BJ (cell line): ENCODE data around the gene SMC6. TPM values are rescaled to one million over a fixed set of nuclear protein-coding genes. Genes with fewer than 3 reads are reported as not detected.

Source experiments
- CTCF ChIA-PET: fragments of 350-600 bp; formaldehyde crosslinking; extraction: SDS; loops from one replicate; lab custom pipeline; 2021; ENCODE audit warnings: antibody characterized with exemption, inconsistent platforms; lab: Yijun Ruan, JAX
- POLR2A ChIA-PET: fragments of 300-600 bp; sonication (Branson Sonifier 250); formaldehyde crosslinking; extraction: SDS; loops from one replicate; lab custom pipeline; 2021; ENCODE audit warnings: antibody characterized with exemption; lab: Charles Lee
- DNase-seq: peaks from one replicate; pipeline ENCODE4 v3.0.0-alpha.2; 2011; ENCODE audit warnings: low read depth
- H3K27me3 ChIP-seq: 2 replicates; pipeline ENCODE4 v1.6.0; 2011; ENCODE audit warnings: low read length; ENCODE audit not compliant: control insufficient read depth, insufficient read depth
- H3K36me3 ChIP-seq: 2 replicates; pipeline ENCODE4 v1.5.1; 2011; ENCODE audit warnings: low read length; ENCODE audit not compliant: control insufficient read depth, insufficient read depth
- H3K4me3 ChIP-seq: 2 replicates; pipeline ENCODE4 v1.5.1; 2011; ENCODE audit warnings: low read depth, mild to moderate bottlenecking, control low read depth, low read length
- polyA plus RNA-seq: library from polyadenylated mRNA; depleted of rRNA; stranded (reverse); fragments of >200 nt; gene quantifications from 2 replicates; pipeline ENCODE4 v1.2.3, GENCODE V29; 2011
- TF ChIP-seq, protein P1 (sequence below): IDR thresholded peaks from 2 replicates; pipeline ENCODE4 v1.5.1; 2011; ENCODE audit warnings: low read depth, mild to moderate bottlenecking, control low read depth, inconsistent platforms, low read length, moderate library complexity; ENCODE audit not compliant: insufficient read depth

SMC6 gene
- polyA plus RNA-seq, 1 experiment, result 5.2 TPM

DNA sequence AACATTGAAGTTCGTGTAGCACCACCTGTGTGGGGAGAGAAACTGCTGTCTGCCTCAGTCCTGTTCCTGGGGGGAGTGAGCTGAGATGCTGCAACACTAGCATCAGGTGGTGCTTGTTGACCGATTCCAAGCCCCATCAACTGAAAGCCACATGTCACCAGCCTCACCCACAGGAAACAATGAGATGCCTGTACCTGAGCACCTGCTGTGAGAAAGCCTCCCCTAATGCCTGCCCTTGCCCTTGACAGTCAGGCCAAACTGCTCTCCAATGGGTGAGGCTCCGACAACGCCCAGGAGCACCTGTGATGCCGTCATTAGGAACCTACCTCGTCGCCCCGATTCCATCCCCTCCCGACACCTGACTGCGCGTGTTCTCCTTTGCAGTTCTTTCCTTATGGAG, 104.6 kb downstream of the SMC6 start:
- ChIA-PET POLR2A (no interaction called here), CTCF (interaction anchor here (0.5 to 1.8 kb wide), 2 partner anchors 23 to 141 kb away, joined by 3 to 4 read pairs; no protein-coding TSS in a partner anchor)

DNA sequence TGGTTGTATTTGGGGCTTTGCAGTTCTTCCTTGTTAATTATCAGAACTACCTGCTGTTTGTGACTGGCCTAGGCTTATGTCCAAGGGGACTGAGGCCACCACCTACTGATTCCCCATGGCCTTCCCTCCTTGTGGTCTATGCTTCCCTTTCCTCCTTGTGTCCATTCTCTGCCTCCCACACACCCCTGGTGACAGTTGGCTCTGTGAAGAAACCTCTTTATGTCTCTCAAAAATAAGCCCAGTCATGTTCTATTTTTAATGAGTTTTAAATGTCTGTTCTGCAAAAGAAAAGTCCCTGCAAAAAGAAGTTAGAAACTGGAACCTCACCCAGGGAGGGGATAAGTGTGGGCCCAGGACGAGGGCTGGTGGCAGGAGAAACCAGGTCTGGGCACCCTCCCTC, 105.0 kb downstream of the SMC6 start:
- no peaks in the 10 kb centered on the region for H3K27me3 ChIP-seq
- ChIA-PET POLR2A (no interaction called here), CTCF (interaction anchor here (0.5 to 1.8 kb wide), 2 partner anchors 23 to 140 kb away, joined by 3 to 4 read pairs; no protein-coding TSS in a partner anchor)
- TF ChIP-seq, protein P1, sequence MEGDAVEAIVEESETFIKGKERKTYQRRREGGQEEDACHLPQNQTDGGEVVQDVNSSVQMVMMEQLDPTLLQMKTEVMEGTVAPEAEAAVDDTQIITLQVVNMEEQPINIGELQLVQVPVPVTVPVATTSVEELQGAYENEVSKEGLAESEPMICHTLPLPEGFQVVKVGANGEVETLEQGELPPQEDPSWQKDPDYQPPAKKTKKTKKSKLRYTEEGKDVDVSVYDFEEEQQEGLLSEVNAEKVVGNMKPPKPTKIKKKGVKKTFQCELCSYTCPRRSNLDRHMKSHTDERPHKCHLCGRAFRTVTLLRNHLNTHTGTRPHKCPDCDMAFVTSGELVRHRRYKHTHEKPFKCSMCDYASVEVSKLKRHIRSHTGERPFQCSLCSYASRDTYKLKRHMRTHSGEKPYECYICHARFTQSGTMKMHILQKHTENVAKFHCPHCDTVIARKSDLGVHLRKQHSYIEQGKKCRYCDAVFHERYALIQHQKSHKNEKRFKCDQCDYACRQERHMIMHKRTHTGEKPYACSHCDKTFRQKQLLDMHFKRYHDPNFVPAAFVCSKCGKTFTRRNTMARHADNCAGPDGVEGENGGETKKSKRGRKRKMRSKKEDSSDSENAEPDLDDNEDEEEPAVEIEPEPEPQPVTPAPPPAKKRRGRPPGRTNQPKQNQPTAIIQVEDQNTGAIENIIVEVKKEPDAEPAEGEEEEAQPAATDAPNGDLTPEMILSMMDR, result no peak
- no peak overlapping the region for H3K4me3 ChIP-seq
- no peak for DNase-seq
- no peaks in the 10 kb centered on the region for H3K36me3 ChIP-seq

More for the DNA sequence above, 104.6 kb downstream of the SMC6 start:
- DNase-seq, result no peak
- H3K4me3 ChIP-seq, result no peak overlapping the region
- no peaks in the 10 kb centered on the region for H3K27me3 ChIP-seq
- TF ChIP-seq, protein P1, result no peak
- no peaks in the 10 kb centered on the region for H3K36me3 ChIP-seq

DNA sequence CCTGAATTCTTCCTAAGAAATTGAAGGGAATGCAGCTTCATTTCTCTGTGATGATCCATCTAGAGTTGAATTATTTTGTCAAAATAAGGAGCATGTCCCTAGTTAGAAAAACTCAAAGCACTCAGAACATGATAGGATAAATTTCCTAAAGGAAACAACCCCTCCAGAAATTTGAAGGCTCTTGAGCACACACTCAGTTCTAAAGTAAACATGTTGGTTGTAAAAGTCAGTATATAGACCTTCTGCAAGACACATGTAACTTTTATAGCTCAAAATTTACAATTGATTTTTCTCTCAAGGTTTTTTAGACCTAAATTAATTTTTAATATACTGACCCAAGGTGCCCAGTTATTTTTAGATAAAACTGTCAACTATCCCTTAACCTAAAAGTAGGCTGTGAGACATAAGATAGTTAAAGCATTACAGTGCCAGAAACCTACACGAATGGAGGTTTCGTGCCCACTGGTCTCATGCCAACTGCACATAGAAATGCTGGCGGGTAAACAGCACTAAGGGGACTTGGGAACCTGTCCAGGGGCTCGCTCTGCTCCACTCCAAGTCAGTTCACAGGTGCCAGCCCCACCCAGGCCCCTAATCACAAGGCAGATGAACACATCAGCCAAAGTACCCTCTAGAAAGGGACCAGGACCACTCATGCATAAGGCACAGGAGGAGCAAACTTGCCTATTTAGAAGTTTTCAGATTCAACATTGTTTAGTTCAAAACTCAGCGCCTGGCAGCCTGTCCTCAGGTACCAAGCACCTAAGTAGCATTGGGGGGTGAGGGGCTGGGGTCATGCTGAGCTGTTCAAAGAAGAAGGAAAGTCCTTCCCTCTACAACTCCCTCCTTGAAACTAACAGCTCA, 106.5 kb downstream of the SMC6 start:
- ChIA-PET POLR2A (no interaction called here), CTCF (interaction anchor here (1.3 to 6.6 kb wide), 4 partner anchors 17 to 101 kb away, joined by 3 to 98 read pairs (median 7); no protein-coding TSS in a partner anchor)
- Histone ChIP-seq H3K4me3 (no peak overlapping the region), H3K27me3 (no peaks in the 10 kb centered on the region), H3K36me3 (no peaks in the 10 kb centered on the region)
- TF ChIP-seq, protein P1, result no peak
- no peak for DNase-seq

DNA sequence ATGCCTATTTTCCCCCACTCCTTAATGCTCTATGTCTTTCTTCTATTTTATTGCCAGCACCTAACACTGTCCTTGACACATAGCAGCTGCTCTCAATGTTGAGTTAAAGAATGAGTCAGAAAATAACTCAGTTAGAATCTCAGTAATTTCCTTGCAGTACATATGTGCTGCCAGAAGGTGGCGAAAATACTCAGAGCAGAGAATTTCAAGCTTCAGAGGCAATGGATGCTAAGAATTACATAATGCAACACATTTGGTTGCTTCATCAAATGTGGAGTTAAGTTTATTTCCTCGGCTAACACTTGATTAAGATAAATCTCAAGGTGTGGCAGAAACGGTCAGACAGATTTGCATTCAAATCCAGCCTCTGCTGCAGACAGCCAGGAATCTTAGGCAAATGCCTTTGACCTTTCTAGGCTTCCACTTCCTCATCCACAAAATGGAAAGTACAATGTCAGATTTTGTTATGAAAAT, 107.5 kb downstream of the SMC6 start:
- TF ChIP-seq, protein P1, result peak; percentile 83
- no peak overlapping the region for H3K4me3 ChIP-seq
- ChIA-PET CTCF (interaction anchor here (0.6 to 6.6 kb wide), 12 partner anchors 9 to 209 kb away, joined by 3 to 98 read pairs (median 4); no protein-coding TSS in a partner anchor), POLR2A (no interaction called here)
- no peaks in the 10 kb centered on the region for H3K36me3 ChIP-seq
- H3K27me3 ChIP-seq, result no peaks in the 10 kb centered on the region
- peak; percentile 57 for DNase-seq
